ENCODE measurements around the gene KLHDC3.

GRCh38 chr6:42971746-42972327 lies 42.2 kb upstream of the KLHDC3 start:
- TF ChIP-seq POLR2A (IDR thresholded peaks at IDR 0.05) (no peak), CTCF (IDR thresholded peaks at IDR 0.05) (no peak)
